Measurements from ENCODE around the gene TFR2.

DNA sequence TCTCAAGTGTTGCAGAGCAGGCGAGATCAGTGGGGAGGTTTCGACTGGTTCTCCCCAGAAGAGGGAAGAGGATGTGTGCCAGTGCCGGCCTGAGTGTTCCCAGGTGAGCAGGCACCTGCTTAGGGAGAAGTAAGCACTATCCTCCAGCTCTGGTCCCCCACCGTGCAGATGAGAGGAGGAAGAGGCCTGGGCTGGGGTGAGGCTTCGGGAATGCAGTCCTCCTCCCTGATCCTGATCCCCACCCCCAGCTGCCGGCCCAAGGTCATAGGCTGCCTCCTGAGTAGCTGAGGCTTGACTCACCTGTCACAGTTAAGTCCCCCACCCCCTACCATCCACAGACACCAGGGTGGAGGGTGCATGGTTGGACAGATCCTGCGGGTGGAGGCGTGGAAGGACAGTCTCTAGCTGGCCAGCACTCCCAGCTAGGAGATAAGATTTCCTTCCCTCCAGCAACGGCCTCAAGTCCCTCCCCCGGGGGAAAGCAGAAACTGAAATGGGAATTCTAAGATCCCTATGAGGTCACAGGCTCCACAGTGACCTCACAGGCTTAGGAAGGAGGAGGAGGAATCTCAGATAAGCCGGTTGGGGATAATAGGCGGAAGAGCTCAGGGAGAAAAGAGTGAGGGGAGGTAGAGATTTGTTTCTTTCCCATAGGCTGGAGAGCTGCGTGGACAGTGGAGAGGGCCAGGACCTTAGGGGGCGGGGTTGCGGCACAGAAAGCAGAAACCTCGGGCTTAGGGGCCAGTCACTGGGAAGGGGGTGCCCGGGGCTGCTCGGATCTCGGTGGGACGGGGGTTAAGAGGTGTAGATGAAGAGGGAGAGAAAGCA lies 56.5 kb downstream of the TFR2 start:
- TF ChIP-seq, protein P1, sequence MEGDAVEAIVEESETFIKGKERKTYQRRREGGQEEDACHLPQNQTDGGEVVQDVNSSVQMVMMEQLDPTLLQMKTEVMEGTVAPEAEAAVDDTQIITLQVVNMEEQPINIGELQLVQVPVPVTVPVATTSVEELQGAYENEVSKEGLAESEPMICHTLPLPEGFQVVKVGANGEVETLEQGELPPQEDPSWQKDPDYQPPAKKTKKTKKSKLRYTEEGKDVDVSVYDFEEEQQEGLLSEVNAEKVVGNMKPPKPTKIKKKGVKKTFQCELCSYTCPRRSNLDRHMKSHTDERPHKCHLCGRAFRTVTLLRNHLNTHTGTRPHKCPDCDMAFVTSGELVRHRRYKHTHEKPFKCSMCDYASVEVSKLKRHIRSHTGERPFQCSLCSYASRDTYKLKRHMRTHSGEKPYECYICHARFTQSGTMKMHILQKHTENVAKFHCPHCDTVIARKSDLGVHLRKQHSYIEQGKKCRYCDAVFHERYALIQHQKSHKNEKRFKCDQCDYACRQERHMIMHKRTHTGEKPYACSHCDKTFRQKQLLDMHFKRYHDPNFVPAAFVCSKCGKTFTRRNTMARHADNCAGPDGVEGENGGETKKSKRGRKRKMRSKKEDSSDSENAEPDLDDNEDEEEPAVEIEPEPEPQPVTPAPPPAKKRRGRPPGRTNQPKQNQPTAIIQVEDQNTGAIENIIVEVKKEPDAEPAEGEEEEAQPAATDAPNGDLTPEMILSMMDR (IDR thresholded peaks at IDR 0.05) = no peak
- no peak for TF ChIP-seq POLR2A (IDR thresholded peaks at IDR 0.05)
